Vagina (tissue), 2 donors: Measurements from ENCODE around the gene MGST1.

ENCODE experiments used
- POLR2A ChIP-seq, 2 donors: fragments of 450-650 bp; IDR thresholded peaks; one replicate each; pipeline ENCODE4 v1.6.1; 2017; ENCODE audit warnings: antibody characterized with exemption in 2 of 2, mild to moderate bottlenecking in 2 of 2, moderate library complexity in 2 of 2
- TF ChIP-seq, protein P1 (sequence below), 3 experiments: fragments of 450-650 bp in 2 of 3; fragments of 200-600 bp in 1 of 3; sonication (generic) in 1 of 3; IDR thresholded peaks; one replicate each; pipeline ENCODE4 v1.5.1; 2017 to 2019; ENCODE audit warnings: antibody characterized with exemption in 3 of 3, mild to moderate bottlenecking in 2 of 3, moderate library complexity in 2 of 3

DNA sequence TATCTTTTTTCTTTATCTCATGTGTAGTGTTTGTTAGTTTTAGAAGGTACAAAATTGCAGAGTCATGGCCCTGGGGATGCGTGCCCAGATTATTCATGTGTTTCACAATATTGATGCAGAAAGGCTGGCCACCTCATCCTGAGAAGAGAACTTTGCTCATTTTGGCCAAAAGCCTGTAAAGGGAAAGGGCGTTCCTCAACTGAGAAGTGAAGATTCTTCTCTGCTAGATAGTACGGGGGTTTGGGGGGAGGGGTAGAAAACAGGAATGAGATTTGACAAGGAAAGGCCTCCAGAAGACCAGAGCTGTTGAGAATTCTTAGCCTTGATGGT, 1.7 kb downstream of the MGST1 start:
- TF ChIP-seq POLR2A (IDR thresholded peaks at IDR 0.05) = no peak
- TF ChIP-seq, protein P1, sequence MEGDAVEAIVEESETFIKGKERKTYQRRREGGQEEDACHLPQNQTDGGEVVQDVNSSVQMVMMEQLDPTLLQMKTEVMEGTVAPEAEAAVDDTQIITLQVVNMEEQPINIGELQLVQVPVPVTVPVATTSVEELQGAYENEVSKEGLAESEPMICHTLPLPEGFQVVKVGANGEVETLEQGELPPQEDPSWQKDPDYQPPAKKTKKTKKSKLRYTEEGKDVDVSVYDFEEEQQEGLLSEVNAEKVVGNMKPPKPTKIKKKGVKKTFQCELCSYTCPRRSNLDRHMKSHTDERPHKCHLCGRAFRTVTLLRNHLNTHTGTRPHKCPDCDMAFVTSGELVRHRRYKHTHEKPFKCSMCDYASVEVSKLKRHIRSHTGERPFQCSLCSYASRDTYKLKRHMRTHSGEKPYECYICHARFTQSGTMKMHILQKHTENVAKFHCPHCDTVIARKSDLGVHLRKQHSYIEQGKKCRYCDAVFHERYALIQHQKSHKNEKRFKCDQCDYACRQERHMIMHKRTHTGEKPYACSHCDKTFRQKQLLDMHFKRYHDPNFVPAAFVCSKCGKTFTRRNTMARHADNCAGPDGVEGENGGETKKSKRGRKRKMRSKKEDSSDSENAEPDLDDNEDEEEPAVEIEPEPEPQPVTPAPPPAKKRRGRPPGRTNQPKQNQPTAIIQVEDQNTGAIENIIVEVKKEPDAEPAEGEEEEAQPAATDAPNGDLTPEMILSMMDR (IDR thresholded peaks at IDR 0.05) = no peak
